T-helper 2 cell treated with Interferon-gamma antibody and Interleukin-4, amounts not matched to agents 5 μg/mL and 100 μg/mL, for 36 hours (primary cell): ENCODE results near the gene OTUB2.

Source experiments
- DNase-seq: peaks from one replicate; pipeline ENCODE4 v3.0.0; 2021; ENCODE audit warnings: low spot score
- H3K27ac Mint-ChIP-seq: one replicate; pipeline ENCODE4 v1.8.0; 2021; ENCODE audit warnings: mild to moderate bottlenecking, mixed read lengths
- H3K27me3 Mint-ChIP-seq: one replicate; pipeline ENCODE4 v1.8.0; 2021; ENCODE audit warnings: low read depth, mixed read lengths
- H3K36me3 Mint-ChIP-seq: one replicate; pipeline ENCODE4 v1.8.0; 2021; ENCODE audit warnings: low read depth, mixed read lengths
- H3K4me1 Mint-ChIP-seq: one replicate; pipeline ENCODE4 v1.8.0; 2021; ENCODE audit warnings: low read depth, mixed read lengths
- H3K4me3 Mint-ChIP-seq: one replicate; pipeline ENCODE4 v1.8.0; 2022; ENCODE audit warnings: mild to moderate bottlenecking, moderate library complexity, mixed read lengths
- H3K9me3 Mint-ChIP-seq: one replicate; pipeline ENCODE4 v1.8.0; 2021; ENCODE audit warnings: mixed read lengths

The OTUB2 gene

GRCh38 chr14:94026173-94026888 is at the start of gene OTUB2:
TSS of gene OTUB2 (plus strand) at chr14:94026340. CDS start at chr14:94026538, 198 bp downstream.
- Mint-ChIP-seq H3K9me3 (no peaks in the 10 kb centered on the region), H3K36me3 (peaks cover 2% of the 10 kb centered on the region), H3K27ac (peak within 1 kb of the TSS; percentile 47), H3K27me3 (no peaks in the 10 kb centered on the region), H3K4me3 (peak within 1 kb of the TSS; percentile 62), H3K4me1 (peaks cover 39% of the 10 kb centered on the region)
- peak; percentile 97 for DNase-seq

- H3K27me3 Mint-ChIP-seq: no peaks in the 10 kb centered on the region
- H3K36me3 Mint-ChIP-seq: peaks cover 46% of the 10 kb centered on the region
- peak within 1 kb of the TSS; percentile 89 for H3K4me3 Mint-ChIP-seq
- peaks cover 22% of the 10 kb centered on the region for H3K9me3 Mint-ChIP-seq
- peaks cover 77% of the 10 kb centered on the region for H3K4me1 Mint-ChIP-seq
- no peak for DNase-seq
- peak within 1 kb of the TSS; percentile 100 for H3K27ac Mint-ChIP-seq
Observed at GRCh38 chr14:93976477-93977057, 49.6 kb upstream of the OTUB2 start, which contains the start of gene ASB2. TSS of gene ASB2 (minus strand) at chr14:93976570. CDS start at chr14:93964539, 12,031 bp downstream.

- Mint-ChIP-seq H3K4me1 (peaks cover 74% of the 10 kb centered on the region), H3K9me3 (peaks cover 22% of the 10 kb centered on the region), H3K27ac (peak overlapping the region; percentile 100), H3K4me3 (peak overlapping the region; percentile 89), H3K27me3 (no peaks in the 10 kb centered on the region), H3K36me3 (peaks cover 45% of the 10 kb centered on the region)
- no peak for DNase-seq
Observed at GRCh38 chr14:93977171-93977570, 49.0 kb upstream of the OTUB2 start.

GRCh38 chr14:93977790-93978581 is 48.2 kb upstream of the OTUB2 start:
- H3K4me1 Mint-ChIP-seq: peaks cover 66% of the 10 kb centered on the region
- H3K36me3 Mint-ChIP-seq: peaks cover 41% of the 10 kb centered on the region
- H3K27me3 Mint-ChIP-seq: no peaks in the 10 kb centered on the region
- DNase-seq: peak; percentile 84
- H3K9me3 Mint-ChIP-seq: peaks cover 22% of the 10 kb centered on the region
- peak overlapping the region; percentile 100 for H3K27ac Mint-ChIP-seq
- peak overlapping the region; percentile 89 for H3K4me3 Mint-ChIP-seq

DNA sequence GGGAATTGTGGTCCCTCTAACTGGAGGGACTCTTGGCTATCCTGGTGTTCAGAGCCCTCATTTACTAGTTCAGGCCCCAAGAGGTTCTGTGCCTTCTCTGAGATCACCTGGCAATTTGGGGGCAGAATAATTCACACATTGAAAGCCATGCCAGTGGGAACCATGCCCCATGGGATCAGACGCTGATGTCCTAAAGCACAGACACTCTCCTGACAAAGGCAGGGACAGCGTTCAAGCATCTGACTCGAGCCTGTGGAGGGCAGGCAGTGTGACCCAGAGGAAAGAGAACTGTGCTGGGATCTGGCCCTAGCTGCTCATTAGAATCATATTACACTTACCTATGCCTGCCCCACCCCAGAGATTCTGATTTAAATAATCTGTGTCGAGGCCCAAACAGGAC is 47.4 kb upstream of the OTUB2 start:
- no peaks in the 10 kb centered on the region for H3K27me3 Mint-ChIP-seq
- no peak for DNase-seq
- H3K9me3 Mint-ChIP-seq: peaks cover 22% of the 10 kb centered on the region
- H3K27ac Mint-ChIP-seq: peak overlapping the region; percentile 100
- H3K4me3 Mint-ChIP-seq: peak overlapping the region; percentile 89
- H3K4me1 Mint-ChIP-seq: peaks cover 62% of the 10 kb centered on the region
- H3K36me3 Mint-ChIP-seq: peaks cover 38% of the 10 kb centered on the region

GRCh38 chr14:93980456-93981201 is 45.5 kb upstream of the OTUB2 start:
- Mint-ChIP-seq H3K36me3 (peaks cover 29% of the 10 kb centered on the region), H3K27ac (peak overlapping the region; percentile 77), H3K27me3 (no peaks in the 10 kb centered on the region), H3K4me1 (peaks cover 47% of the 10 kb centered on the region), H3K4me3 (no peak overlapping the region), H3K9me3 (peaks cover 22% of the 10 kb centered on the region)
- DNase-seq: no peak

DNA sequence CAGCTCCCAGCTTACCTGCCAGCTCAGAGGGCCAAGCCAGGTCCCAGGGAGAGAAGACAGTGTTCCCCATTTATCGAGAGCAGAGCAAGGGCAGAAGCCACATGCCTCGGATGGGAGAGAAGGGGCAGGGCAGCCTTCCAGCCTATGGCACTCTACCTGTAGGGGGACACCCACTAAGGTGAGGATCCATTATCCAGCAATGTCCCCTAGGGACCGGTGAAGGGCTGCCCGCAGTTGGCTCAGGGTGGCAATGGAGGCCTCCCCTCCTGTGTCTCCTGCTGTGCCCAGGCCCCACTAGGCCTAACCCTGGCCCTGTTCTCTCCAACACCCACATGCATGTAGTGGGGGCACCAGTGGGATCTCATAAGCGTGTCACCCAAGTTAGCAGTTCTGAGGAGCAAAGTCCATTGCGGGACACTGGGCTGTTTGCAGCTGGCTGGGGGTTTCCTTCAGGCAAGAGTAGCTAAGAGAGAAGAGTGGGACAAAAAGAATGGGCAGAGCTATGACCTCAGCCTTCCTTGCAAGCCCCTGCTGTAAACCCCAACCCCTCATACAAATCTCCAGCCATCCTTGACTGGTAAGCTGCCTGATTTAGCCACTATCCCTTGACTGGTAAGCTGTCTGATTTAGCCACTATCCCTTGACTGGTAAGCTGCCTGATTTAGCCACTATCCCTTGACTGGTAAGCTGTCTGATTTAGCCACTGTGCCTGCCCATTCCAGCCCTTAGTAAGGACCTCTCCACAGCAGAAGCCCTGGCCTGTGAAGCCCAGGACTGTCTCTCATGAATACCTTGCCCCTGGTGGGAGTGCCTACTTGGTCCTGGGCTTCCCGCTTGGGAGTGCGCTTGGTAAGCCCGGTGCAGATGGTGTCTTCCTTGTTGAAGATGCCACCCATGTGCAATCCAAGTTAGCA is 44.6 kb upstream of the OTUB2 start:
- Mint-ChIP-seq H3K36me3 (peaks cover 23% of the 10 kb centered on the region), H3K9me3 (peaks cover 21% of the 10 kb centered on the region), H3K4me3 (no peak overlapping the region), H3K4me1 (peaks cover 40% of the 10 kb centered on the region), H3K27ac (no peak overlapping the region), H3K27me3 (no peaks in the 10 kb centered on the region)
- DNase-seq: no peak

DNA sequence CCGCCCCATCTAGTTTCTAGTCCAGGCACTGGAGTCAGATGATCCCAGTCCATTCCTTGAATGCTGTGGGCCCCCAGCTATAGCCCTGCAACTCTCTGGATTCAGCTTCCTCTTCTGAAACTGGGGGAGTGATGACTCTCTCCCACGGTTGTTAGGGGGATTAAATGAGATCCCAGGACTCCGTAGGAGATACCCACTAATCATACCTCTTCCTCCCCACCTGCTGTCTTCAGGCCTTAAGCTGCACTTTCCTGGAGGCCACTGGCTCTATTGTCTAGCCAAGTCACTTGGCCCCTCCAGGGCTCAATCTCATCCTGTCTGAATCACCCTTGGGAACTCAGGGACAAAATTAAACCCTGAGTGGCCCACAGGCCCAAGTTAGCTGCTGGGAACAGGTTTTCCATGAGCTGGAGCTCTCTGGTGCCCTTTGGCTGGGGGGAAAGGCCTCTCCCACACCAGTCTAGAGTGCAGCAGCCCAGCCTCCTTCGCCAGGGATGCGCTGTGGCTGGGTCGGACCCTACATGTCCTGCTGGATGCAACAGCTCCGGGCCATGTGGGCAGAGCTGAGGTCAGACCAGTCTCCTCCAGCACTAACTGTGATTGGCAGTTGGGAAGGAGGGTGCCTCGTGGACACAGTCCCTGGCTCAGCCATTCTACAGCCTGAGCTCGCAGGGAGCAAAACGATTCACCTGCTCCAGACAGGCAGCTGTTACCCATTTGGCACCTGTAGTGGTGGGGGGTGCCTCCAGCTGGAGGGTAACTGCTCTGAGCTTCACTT is 43.7 kb upstream of the OTUB2 start:
- no peak overlapping the region for H3K4me3 Mint-ChIP-seq
- H3K9me3 Mint-ChIP-seq: peaks cover 14% of the 10 kb centered on the region
- H3K4me1 Mint-ChIP-seq: peaks cover 32% of the 10 kb centered on the region
- DNase-seq: no peak
- H3K27ac Mint-ChIP-seq: no peak overlapping the region
- H3K27me3 Mint-ChIP-seq: no peaks in the 10 kb centered on the region
- peaks cover 16% of the 10 kb centered on the region for H3K36me3 Mint-ChIP-seq

DNA sequence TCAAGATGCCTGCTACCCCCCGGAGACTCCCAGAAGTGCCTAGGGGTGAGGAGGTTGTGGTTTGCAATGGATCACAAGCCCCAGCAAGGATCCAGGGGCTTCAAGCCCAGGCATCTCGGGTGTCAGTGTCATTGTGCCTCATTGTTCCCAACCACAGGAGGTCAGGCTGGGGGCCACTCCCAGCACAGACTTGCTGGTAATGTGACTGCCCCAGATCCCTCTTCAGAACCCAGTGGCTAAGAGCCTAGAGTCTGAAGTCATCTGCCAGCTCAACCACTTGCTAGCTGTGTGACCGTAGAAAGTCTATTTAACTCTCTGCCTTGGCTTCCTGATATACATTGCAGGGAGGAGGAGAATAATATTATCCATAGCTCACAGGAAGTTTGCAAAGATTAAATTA is 42.1 kb upstream of the OTUB2 start:
- no peak for DNase-seq
- H3K4me3 Mint-ChIP-seq: no peak overlapping the region
- H3K9me3 Mint-ChIP-seq: peaks cover 6% of the 10 kb centered on the region
- H3K4me1 Mint-ChIP-seq: peaks cover 15% of the 10 kb centered on the region
- H3K27me3 Mint-ChIP-seq: no peaks in the 10 kb centered on the region
- no peak overlapping the region for H3K27ac Mint-ChIP-seq
- peaks cover 8% of the 10 kb centered on the region for H3K36me3 Mint-ChIP-seq

DNA sequence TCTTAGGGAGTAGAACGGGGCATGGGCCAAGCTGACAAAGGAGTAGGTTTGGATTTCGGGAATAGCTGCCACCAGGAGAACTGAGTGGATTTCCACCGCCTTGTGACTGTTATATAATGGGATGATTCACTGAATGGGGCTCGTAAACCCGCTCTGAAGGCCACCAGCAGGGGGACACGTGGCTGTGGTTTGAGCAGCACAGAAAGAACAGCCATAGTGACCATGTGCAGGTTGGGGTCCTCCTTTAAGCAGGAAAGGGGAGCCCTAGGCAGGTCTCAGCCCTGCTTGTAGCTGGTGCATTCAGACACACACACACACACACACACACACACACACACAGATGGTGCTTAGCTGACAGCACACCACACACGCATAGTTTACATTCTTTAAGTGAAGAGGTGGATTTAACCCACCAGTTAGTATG is 41.1 kb upstream of the OTUB2 start:
- Mint-ChIP-seq H3K9me3 (peaks cover 3% of the 10 kb centered on the region), H3K4me3 (no peak overlapping the region), H3K36me3 (peaks cover 4% of the 10 kb centered on the region), H3K27me3 (no peaks in the 10 kb centered on the region), H3K27ac (no peak overlapping the region), H3K4me1 (peaks cover 12% of the 10 kb centered on the region)
- DNase-seq: no peak

DNA sequence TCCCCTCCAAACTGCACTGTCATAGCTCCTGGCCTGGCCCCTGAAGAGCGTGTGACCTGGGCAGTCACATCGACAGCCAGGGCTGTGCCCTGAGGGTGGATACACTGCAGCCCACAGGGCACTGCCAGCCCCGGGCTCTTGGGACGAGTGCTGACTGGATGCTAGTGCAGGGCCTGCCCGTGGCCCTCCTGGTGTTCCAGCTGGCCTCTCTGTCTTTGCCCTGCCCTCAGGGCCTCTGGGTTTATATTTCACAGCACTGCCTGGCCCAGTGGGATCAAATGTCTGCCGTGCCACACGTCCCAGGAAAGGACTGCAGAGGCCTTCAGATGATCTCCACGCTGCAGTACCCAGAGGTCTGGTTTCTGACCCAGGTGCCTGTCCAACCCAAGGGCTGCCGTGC is 39.2 kb upstream of the OTUB2 start:
- no peak for DNase-seq
- H3K4me3 Mint-ChIP-seq: no peak overlapping the region
- no peaks in the 10 kb centered on the region for H3K9me3 Mint-ChIP-seq
- H3K36me3 Mint-ChIP-seq: no peaks in the 10 kb centered on the region
- no peak overlapping the region for H3K27ac Mint-ChIP-seq
- no peaks in the 10 kb centered on the region for H3K27me3 Mint-ChIP-seq
- peaks cover 6% of the 10 kb centered on the region for H3K4me1 Mint-ChIP-seq

- Mint-ChIP-seq H3K4me1 (peaks cover 7% of the 10 kb centered on the region), H3K9me3 (no peaks in the 10 kb centered on the region), H3K36me3 (no peaks in the 10 kb centered on the region), H3K4me3 (no peak overlapping the region), H3K27ac (no peak overlapping the region), H3K27me3 (no peaks in the 10 kb centered on the region)
- no peak for DNase-seq
Observed at GRCh38 chr14:93987376-93987775, 38.8 kb upstream of the OTUB2 start.
